SU-DHL-6 (cell line): ENCODE data around the gene AHDC1.

Source experiments
- H2AFZ ChIP-seq: fragments of 200-600 bp; sonication (generic); 2 replicates; pipeline ENCODE4 v1.6.1; 2014; ENCODE audit warnings: low read depth, mild to moderate bottlenecking, moderate library complexity, mixed read lengths, antibody characterized with exemption, low read length; ENCODE audit not compliant: severe bottlenecking
- H3F3A ChIP-seq: fragments of 200-600 bp; shearing (Covaris generic); 2 replicates; pipeline ENCODE4 v1.6.0; 2016; ENCODE audit warnings: antibody characterized with exemption, mild to moderate bottlenecking; ENCODE audit not compliant: insufficient read depth
- H3K27ac ChIP-seq: fragments of 200-600 bp; sonication (generic); 2 replicates; pipeline ENCODE4 v1.5.1; 2016; ENCODE audit warnings: low read depth, mild to moderate bottlenecking, low read length, moderate library complexity, mixed read lengths
- H3K27me3 ChIP-seq: fragments of 200-600 bp; sonication (generic), shearing (Covaris generic); 2 replicates; pipeline ENCODE4 v1.6.0; 2014; ENCODE audit warnings: mild to moderate bottlenecking, low read length
- H3K36me3 ChIP-seq: fragments of 200-600 bp; sonication (generic); 2 replicates; pipeline ENCODE4 v1.6.1; 2014; ENCODE audit warnings: mild to moderate bottlenecking, low read length, mixed read lengths
- H3K4me2 ChIP-seq: fragments of 300-600, 200-600 bp; shearing (Covaris generic), sonication (generic); 2 replicates; pipeline ENCODE4 v1.6.0; 2014; ENCODE audit warnings: low read length, low read depth, mild to moderate bottlenecking; ENCODE audit not compliant: poor library complexity, severe bottlenecking
- H3K4me3 ChIP-seq: fragments of 200-600 bp; sonication (generic); 2 replicates; pipeline ENCODE4 v1.5.1; 2014; ENCODE audit warnings: antibody characterized with exemption, low read length, mild to moderate bottlenecking, mixed read lengths; ENCODE audit not compliant: insufficient read depth, poor library complexity, severe bottlenecking
- H3K79me2 ChIP-seq: fragments of 200-600 bp; sonication (generic); 2 replicates; pipeline ENCODE4 v1.6.1; 2014; ENCODE audit warnings: mild to moderate bottlenecking, low read length, moderate library complexity; ENCODE audit not compliant: insufficient read depth
- H3K9ac ChIP-seq: fragments of 200-600 bp; sonication (generic); 2 replicates; pipeline ENCODE4 v1.7.0; 2014; ENCODE audit warnings: mild to moderate bottlenecking, low read length
- H3K9me2 ChIP-seq: fragments of 200-600 bp; sonication (generic); replicated peaks from 2 replicates; pipeline ENCODE4 v1.6.1; 2014; ENCODE audit warnings: low read length; ENCODE audit not compliant: insufficient read depth
- H3K9me3 ChIP-seq: fragments of 200-600 bp; sonication (generic); 2 replicates; pipeline ENCODE4 v1.6.1; 2014; ENCODE audit warnings: low read length, mixed read lengths; ENCODE audit not compliant: insufficient read depth
- H4K20me1 ChIP-seq: fragments of 200-600 bp; sonication (generic); 2 replicates; pipeline ENCODE4 v1.6.1; 2014; ENCODE audit warnings: low read depth, mild to moderate bottlenecking, antibody characterized with exemption, low read length, moderate library complexity, mixed read lengths
- CTCF ChIP-seq: fragments of 200-600 bp; sonication (generic); IDR thresholded peaks from one replicate; pipeline ENCODE4 v1.5.1; 2017; ENCODE audit warnings: antibody characterized with exemption, mild to moderate bottlenecking, low read length, moderate library complexity; ENCODE audit not compliant: insufficient read depth, poor library complexity, severe bottlenecking
- EZH2phosphoT487 ChIP-seq: fragments of 200-600 bp; sonication (generic), shearing (Covaris generic); conservative IDR thresholded peaks from 2 replicates; pipeline ENCODE4 v1.6.1; 2018; ENCODE audit warnings: mild to moderate bottlenecking, antibody characterized with exemption, low read length, moderate library complexity, mixed read lengths

Gene AHDC1

GRCh38 chr1:27617420-27617819 lies 13.5 kb upstream of the AHDC1 start:
- no peaks in the 10 kb centered on the region for H3K9me2 ChIP-seq
- no peaks in the 10 kb centered on the region for H3K36me3 ChIP-seq
- H3F3A ChIP-seq, result no peaks in the 10 kb centered on the region
- no peak overlapping the region for H3K9ac ChIP-seq
- H3K27me3 ChIP-seq, result no peaks in the 10 kb centered on the region
- no peak overlapping the region for H3K4me2 ChIP-seq
- no peak overlapping the region for H3K4me3 ChIP-seq
- H3K9me3 ChIP-seq, result no peaks in the 10 kb centered on the region
- no peaks in the 10 kb centered on the region for H3K79me2 ChIP-seq
- H3K27ac ChIP-seq, result no peak overlapping the region
- TF ChIP-seq EZH2phosphoT487, result no peak
- no peak for TF ChIP-seq CTCF
- no peaks in the 10 kb centered on the region for H4K20me1 ChIP-seq
- H2AFZ ChIP-seq, result no peak overlapping the region

- no peaks in the 10 kb centered on the region for H3K79me2 ChIP-seq
- H4K20me1 ChIP-seq, result no peaks in the 10 kb centered on the region
- H3K4me2 ChIP-seq, result no peak overlapping the region
- no peak overlapping the region for H3K9ac ChIP-seq
- H3K9me3 ChIP-seq, result no peaks in the 10 kb centered on the region
- no peaks in the 10 kb centered on the region for H3K36me3 ChIP-seq
- H3K4me3 ChIP-seq, result no peak overlapping the region
- no peaks in the 10 kb centered on the region for H3K9me2 ChIP-seq
- H3K27ac ChIP-seq, result no peak overlapping the region
- H2AFZ ChIP-seq, result no peak overlapping the region
- H3K27me3 ChIP-seq, result no peaks in the 10 kb centered on the region
- no peak for TF ChIP-seq CTCF
- no peak for TF ChIP-seq EZH2phosphoT487
- H3F3A ChIP-seq, result no peaks in the 10 kb centered on the region
Measured at GRCh38 chr1:27616441-27616840, 12.5 kb upstream of the AHDC1 start.

- no peak for TF ChIP-seq CTCF
- no peak for TF ChIP-seq EZH2phosphoT487
- H3K27me3 ChIP-seq, result no peaks in the 10 kb centered on the region
- no peaks in the 10 kb centered on the region for H4K20me1 ChIP-seq
- H3K9ac ChIP-seq, result no peak overlapping the region
- H3K4me3 ChIP-seq, result no peak overlapping the region
- no peaks in the 10 kb centered on the region for H3F3A ChIP-seq
- H3K27ac ChIP-seq, result no peak overlapping the region
- no peak overlapping the region for H2AFZ ChIP-seq
- no peak overlapping the region for H3K4me2 ChIP-seq
- no peaks in the 10 kb centered on the region for H3K36me3 ChIP-seq
- no peaks in the 10 kb centered on the region for H3K79me2 ChIP-seq
- H3K9me2 ChIP-seq, result no peaks in the 10 kb centered on the region
- no peaks in the 10 kb centered on the region for H3K9me3 ChIP-seq
Measured at GRCh38 chr1:27615346-27616192, 11.6 kb upstream of the AHDC1 start.
